HEK293T (cell line): Measurements from ENCODE around the gene TIMMDC1.

Experiments used
- CTCF ChIA-PET: fragments of 350-600 bp; formaldehyde crosslinking; extraction: SDS; loops from one replicate; lab custom pipeline; 2021; ENCODE audit warnings: antibody characterized with exemption, inconsistent platforms; lab: Yijun Ruan, JAX
- POLR2A ChIA-PET: fragments of 350-600 bp; formaldehyde crosslinking; extraction: SDS; loops from one replicate; lab custom pipeline; 2020; ENCODE audit warnings: antibody characterized with exemption, inconsistent platforms; lab: Yijun Ruan, JAX
- DNase-seq: peaks from one replicate; pipeline ENCODE4 v3.0.0; 2012; ENCODE audit warnings: mixed read lengths; ENCODE audit errors: extremely low spot score
- ARNT ChIP-seq: fragments of 450-650 bp; IDR thresholded peaks from 2 replicates; pipeline ENCODE4 v1.6.1; 2017; ENCODE audit warnings: mild to moderate bottlenecking
- FOXM1 ChIP-seq: fragments of 450-650 bp; IDR thresholded peaks from 2 replicates; pipeline ENCODE4 v1.6.1; 2017; ENCODE audit warnings: mild to moderate bottlenecking, borderline replicate concordance
- HDGF ChIP-seq: fragments of 450-650 bp; IDR thresholded peaks from 2 replicates; pipeline ENCODE4 v1.6.1; 2017; ENCODE audit warnings: antibody characterized with exemption, borderline replicate concordance
- NFRKB ChIP-seq: fragments of 450-650 bp; IDR thresholded peaks from 2 replicates; pipeline ENCODE4 v1.6.1; 2016; ENCODE audit warnings: mild to moderate bottlenecking, moderate library complexity
- TF ChIP-seq, protein P1 (sequence below): fragments of 450-650 bp; IDR thresholded peaks from 2 replicates; pipeline ENCODE4 v1.6.1; 2016

Gene TIMMDC1

DNA sequence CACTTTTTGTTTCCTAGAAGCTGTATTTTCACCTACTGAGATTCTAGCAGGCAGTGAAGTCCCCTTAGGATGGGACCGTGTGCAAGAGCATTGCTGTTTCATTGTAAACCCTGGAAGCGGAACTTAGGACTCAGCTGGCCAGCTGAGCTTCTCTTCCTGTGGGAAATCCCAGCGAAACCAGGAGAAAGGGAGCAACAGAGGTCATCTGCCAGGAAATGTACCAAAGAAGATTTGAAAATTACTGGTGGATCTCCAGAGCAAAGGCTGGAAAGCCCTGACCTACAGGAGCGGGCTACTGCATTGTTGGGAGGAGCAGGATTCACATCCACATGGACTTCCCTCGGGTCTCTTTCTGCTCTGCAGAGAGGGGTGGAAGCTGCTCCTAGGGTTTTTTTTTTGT lies 73.3 kb downstream of the TIMMDC1 start:
- TF ChIP-seq HDGF (no peak), NFRKB (no peak), ARNT (no peak), FOXM1 (no peak)
- TF ChIP-seq, protein P1, sequence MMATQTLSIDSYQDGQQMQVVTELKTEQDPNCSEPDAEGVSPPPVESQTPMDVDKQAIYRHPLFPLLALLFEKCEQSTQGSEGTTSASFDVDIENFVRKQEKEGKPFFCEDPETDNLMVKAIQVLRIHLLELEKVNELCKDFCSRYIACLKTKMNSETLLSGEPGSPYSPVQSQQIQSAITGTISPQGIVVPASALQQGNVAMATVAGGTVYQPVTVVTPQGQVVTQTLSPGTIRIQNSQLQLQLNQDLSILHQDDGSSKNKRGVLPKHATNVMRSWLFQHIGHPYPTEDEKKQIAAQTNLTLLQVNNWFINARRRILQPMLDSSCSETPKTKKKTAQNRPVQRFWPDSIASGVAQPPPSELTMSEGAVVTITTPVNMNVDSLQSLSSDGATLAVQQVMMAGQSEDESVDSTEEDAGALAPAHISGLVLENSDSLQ: no peak
- no peak for DNase-seq
- ChIA-PET POLR2A (no interaction called here), CTCF (no interaction called here)
